GM12878 (cell line): ENCODE results near the gene NAGA. TPM values are rescaled to one million over a fixed set of nuclear protein-coding genes. Genes with fewer than 3 reads are reported as not detected.
A peak's percentile ranks its signal among the peaks of the same experiment; 100 is the strongest.

Source experiments
- ATAC-seq: fragments of 200-7000 bp; cut with Tn5 transposase; 3 replicates; pipeline ENCODE4 v1.9.1; 2020; ENCODE audit warnings: mild to moderate bottlenecking, moderate library complexity
- BruUV-seq: library from RNA; stranded (reverse); fragments of 400-500 nt; replicated peaks from 2 replicates; lab custom pipeline; 2021; lab: Mats Ljungman, UMichigan
- CTCF ChIA-PET: fragments of 300-600 bp; sonication (Branson Sonifier 250); formaldehyde crosslinking; extraction: SDS; loops from one replicate; lab custom pipeline; 2021; ENCODE audit warnings: inconsistent platforms; lab: Yijun Ruan, JAX
- POLR2A ChIA-PET: fragments of 350-600 bp; formaldehyde crosslinking; extraction: SDS; loops from one replicate; lab custom pipeline; 2021; ENCODE audit warnings: inconsistent platforms; lab: Charles Lee
- RAD21 ChIA-PET: fragments of 300-600 bp; sonication (Branson Sonifier 250); formaldehyde crosslinking; loops from one replicate; lab custom pipeline; 2023; ENCODE audit warnings: antibody characterized with exemption; ENCODE audit not compliant: unreplicated experiment; lab: Charles Lee
- SMC1A ChIA-PET: fragments of 300-600 bp; sonication (Branson Sonifier 250); formaldehyde crosslinking; loops from one replicate; lab custom pipeline; 2023; ENCODE audit not compliant: unreplicated experiment, uncharacterized antibody; lab: Charles Lee
- DNase-seq: peaks from one replicate; pipeline ENCODE4 v3.0.0-alpha.2; 2011; ENCODE audit warnings: low read depth, low spot score
- FAIRE-seq: peaks from 3 replicates; lab custom pipeline; 2011; peaks lifted over from hg19 to GRCh38; lab: Jason Lieb, UNC
- H2AFZ ChIP-seq: 2 replicates; pipeline ENCODE4 v1.6.0; 2011; ENCODE audit warnings: low read depth, low read length, control low read depth; ENCODE audit not compliant: control insufficient read depth
- H3K27ac ChIP-seq: 2 replicates; pipeline ENCODE4 v1.5.1; 2011; ENCODE audit warnings: control low read depth; ENCODE audit not compliant: control insufficient read depth, insufficient read depth
- H3K27me3 ChIP-seq, 2 experiments: replicated peaks in 1 of 2; 2 replicates each; pipeline versions ENCODE4 v1.6.0 to v1.6.1; 2011; ENCODE audit warnings: low read length in 1 of 2; ENCODE audit not compliant: control insufficient read depth in 2 of 2, insufficient read depth in 2 of 2
- H3K36me3 ChIP-seq, 2 experiments: 2 replicates each; pipeline ENCODE4 v1.5.1; 2011; ENCODE audit warnings: low read length in 1 of 2; ENCODE audit not compliant: control insufficient read depth in 2 of 2, insufficient read depth in 2 of 2
- H3K4me1 ChIP-seq: 2 replicates; pipeline ENCODE4 v1.6.1; 2011; ENCODE audit warnings: mild to moderate bottlenecking, low read length, moderate library complexity, mixed read lengths; ENCODE audit not compliant: control insufficient read depth, insufficient read depth
- H3K4me2 ChIP-seq: 2 replicates; pipeline ENCODE4 v1.6.0; 2011; ENCODE audit warnings: control low read depth; ENCODE audit not compliant: control insufficient read depth, insufficient read depth
- H3K4me3 ChIP-seq: fragments of 200-600 bp; sonication (generic); 2 replicates; pipeline ENCODE4 v1.5.1; 2016
- H3K79me2 ChIP-seq: 2 replicates; pipeline ENCODE4 v1.6.0; 2011; ENCODE audit warnings: low read length; ENCODE audit not compliant: control insufficient read depth, insufficient read depth
- H3K9ac ChIP-seq: 2 replicates; pipeline ENCODE4 v1.8.0; 2011; ENCODE audit warnings: low read length, control low read depth, mixed read lengths; ENCODE audit not compliant: control insufficient read depth, insufficient read depth
- H3K9me3 ChIP-seq: replicated peaks from 3 replicates; pipeline ENCODE4 v1.5.1; 2011; ENCODE audit warnings: mild to moderate bottlenecking, low read length; ENCODE audit not compliant: control insufficient read depth, insufficient read depth
- H4K20me1 ChIP-seq: 2 replicates; pipeline ENCODE4 v1.6.0; 2011; ENCODE audit not compliant: control insufficient read depth, insufficient read depth
- CREB1 ChIP-seq: IDR thresholded peaks from 2 replicates; pipeline ENCODE4 v1.6.1; 2012; ENCODE audit warnings: low read depth, mild to moderate bottlenecking, inconsistent platforms
- ESRRA ChIP-seq: IDR thresholded peaks from 2 replicates; pipeline ENCODE4 v1.6.1; 2012; ENCODE audit warnings: mild to moderate bottlenecking, low read length, improper control_type of control experiment
- IRF4 ChIP-seq: IDR thresholded peaks from 2 replicates; pipeline ENCODE4 v1.6.1; 2011; ENCODE audit warnings: low read depth, low read length
- SMARCA5 ChIP-seq: fragments of 450-650 bp; IDR thresholded peaks from 2 replicates; pipeline ENCODE4 v1.6.1; 2017; ENCODE audit warnings: mild to moderate bottlenecking
- TAF1 ChIP-seq: IDR thresholded peaks from 2 replicates; pipeline ENCODE4 v1.6.1; 2011; ENCODE audit warnings: mild to moderate bottlenecking, low read depth, low read length, borderline replicate concordance
- YY1 ChIP-seq: IDR thresholded peaks from 2 replicates; pipeline ENCODE4 v1.6.1; 2011; ENCODE audit warnings: low read depth, mild to moderate bottlenecking, low read length
- WGBS: methylation state at CpG from one replicate; pipeline ENCODE4 v1.1.6; 2016; ENCODE audit warnings: low lambda C conversion rate; ENCODE audit not compliant: insufficient replicate concordance, insufficient coverage; ENCODE audit errors: missing lambda C conversion rate; 5-methylcytosine and 5-hydroxymethylcytosine counted together
- in situ Hi-C: fragments of 300-500 bp; cut with MboI; formaldehyde crosslinking; loops from 9 replicates; pipeline ENCODE4 v1.14.3; 2018; ENCODE audit warnings: mixed read lengths
- intact Hi-C: fragments of 100-400 bp; cut with micrococcal nuclease; formaldehyde crosslinking; loops from one replicate; pipeline ENCODE4 v1.14.2; 2022; ENCODE audit not compliant: unreplicated experiment
- polyA plus RNA-seq, 11 experiments: library from polyadenylated mRNA; depleted of rRNA in 4 of 11; unstranded in 6 of 11; stranded (reverse) in 5 of 11; fragments of >200 nt; fragmentation: Nextera tagmentation in 4 of 11; fragmentation: Illumina TruSeq in 1 of 11; extraction: Ambion mirVana in 4 of 11; extraction: Trizol in 1 of 11; gene quantifications; 1 replicate in 1 of 11; 2 replicates in 10 of 11; pipeline versions ENCODE4 v1.2.1 to v1.2.3, GENCODE V29; 2011 to 2016; ENCODE audit warnings: inconsistent platforms in 2 of 11, missing spikeins in 2 of 11, low read depth in 1 of 11
- total RNA-seq, 4 experiments: library from RNA; depleted of rRNA in 3 of 4; stranded (reverse); fragments of >200 nt in 3 of 4; fragmentation: Illumina TruSeq in 1 of 4; extraction: Trizol in 1 of 4; gene quantifications; 2 replicates each; pipeline versions ENCODE4 v1.2.1 to v1.2.3, GENCODE V29; 2013 to 2021

NAGA gene
- total and polyA plus RNA-seq, 10 of the 15 experiments (the other 5 are each of a cell fraction or from before 2014, with no cell fraction given), result 9.3 to 46.0 (median 33.2) TPM

- ChIA-PET CTCF (no interaction called here), POLR2A (interaction anchor here (3.0 kb wide), 1 partner anchor 11 kb away, joined by 21 read pairs; the partner anchor contains the start of gene SMDT1), SMC1A (no interaction called here), RAD21 (no interaction called here)
- BruUV-seq, result no TSS peak
- ATAC-seq (no peak), FAIRE-seq (no peak), DNase-seq (no peak)
- 0 out of 2 replicates have a peak overlapping the region, but pooled peaks have one; percentile 82 for H3K4me2 ChIP-seq
- TF ChIP-seq IRF4 (no peak), SMARCA5 (no peak), ESRRA (no peak), TAF1 (no peak), CREB1 (no peak)
- H3K4me1 ChIP-seq, result peaks cover 13% of the 10 kb centered on the region
- H3K9me3 ChIP-seq, result no peaks in the 10 kb centered on the region
- no peak overlapping the region for H3K4me3 ChIP-seq
- intact Hi-C loops, result no loop called here
- peaks cover 2% of the 10 kb centered on the region; the same call in 1 of the 2 replicates for H4K20me1 ChIP-seq
- WGBS, result 98% methylated on average over 4 of the region's 4 CpGs
- H3K79me2 ChIP-seq, result peaks cover 10% of the 10 kb centered on the region
- H2AFZ ChIP-seq, result no peak overlapping the region
- no peak overlapping the region; the same call in 1 of the 2 replicates for H3K9ac ChIP-seq
- no peaks in the 10 kb centered on the region for H3K27me3 ChIP-seq
- H3K27ac ChIP-seq, result no peak overlapping the region
- in situ Hi-C loops, result no loop called here
- peaks cover 8 to 15% of the 10 kb centered on the region in 2 experiments for H3K36me3 ChIP-seq
These were observed 2.3 kb downstream of the NAGA start for GRCh38 chr22:42068291-42068690.

GRCh38 chr22:42067671-42068251 is 2.9 kb downstream of the NAGA start:
- DNase-seq (no peak), ATAC-seq (no peak), FAIRE-seq (no peak)
- WGBS, result 85% methylated on average over 12 of the region's 14 CpGs
- RAD21 ChIA-PET, result no interaction called here
- no peak overlapping the region; the same call in 1 of the 2 replicates for H3K9ac ChIP-seq
- in situ Hi-C loops (no loop called here), intact Hi-C loops (no loop called here)
- H3K27ac ChIP-seq, result no peak overlapping the region
- no peak overlapping the region for H2AFZ ChIP-seq
- POLR2A ChIA-PET, result no interaction called here
- H3K9me3 ChIP-seq, result no peaks in the 10 kb centered on the region
- H4K20me1 ChIP-seq, result peaks cover 2% of the 10 kb centered on the region; the same call in 1 of the 2 replicates
- H3K4me1 ChIP-seq, result peaks cover 13% of the 10 kb centered on the region
- H3K4me3 ChIP-seq, result no peak overlapping the region
- H3K27me3 ChIP-seq, result no peaks in the 10 kb centered on the region
- BruUV-seq, result no TSS peak
- CTCF ChIA-PET, result no interaction called here
- H3K36me3 ChIP-seq, result peaks cover 8 to 15% of the 10 kb centered on the region in 2 experiments
- SMC1A ChIA-PET, result no interaction called here
- no peak for TF ChIP-seq YY1
- H3K79me2 ChIP-seq, result peaks cover 10% of the 10 kb centered on the region
- no peak overlapping the region for H3K4me2 ChIP-seq
